Hepatocyte (in vitro differentiated cells): ENCODE results near the gene SPACA4. TPM values are rescaled to one million over a fixed set of nuclear protein-coding genes. Genes with fewer than 3 reads are reported as not detected.

Source experiments
- DNase-seq: peaks from one replicate; pipeline ENCODE4 v3.0.0-alpha.2; 2016; ENCODE audit warnings: low spot score
- H2AFZ ChIP-seq: fragments of 200-600 bp; sonication (generic); 2 replicates; pipeline ENCODE4 v1.6.0; 2016; ENCODE audit warnings: antibody characterized with exemption, mild to moderate bottlenecking
- H3K27ac ChIP-seq: fragments of 200-600 bp; sonication (generic); 2 replicates; pipeline ENCODE4 v1.5.1; 2016; ENCODE audit warnings: mild to moderate bottlenecking
- H3K27me3 ChIP-seq: fragments of 200-600 bp; sonication (generic); 2 replicates; pipeline ENCODE4 v1.6.1; 2016
- H3K36me3 ChIP-seq: fragments of 200-600 bp; sonication (generic); replicated peaks from 2 replicates; pipeline ENCODE4 v1.5.1; 2016; ENCODE audit warnings: low read depth; ENCODE audit not compliant: insufficient read depth
- H3K4me1 ChIP-seq: fragments of 200-600 bp; sonication (generic); 2 replicates; pipeline ENCODE4 v1.5.1; 2016; ENCODE audit warnings: mild to moderate bottlenecking, moderate library complexity; ENCODE audit not compliant: insufficient read depth
- H3K4me2 ChIP-seq: fragments of 200-600 bp; sonication (generic); 2 replicates; pipeline ENCODE4 v1.6.0; 2016
- H3K4me3 ChIP-seq: fragments of 200-600 bp; sonication (generic); 2 replicates; pipeline ENCODE4 v1.5.1; 2016; ENCODE audit warnings: mild to moderate bottlenecking
- H3K79me2 ChIP-seq: fragments of 200-600 bp; sonication (generic); 2 replicates; pipeline ENCODE4 v1.6.0; 2017; ENCODE audit warnings: mild to moderate bottlenecking
- H3K9me2 ChIP-seq: fragments of 200-600 bp; sonication (generic); replicated peaks from 2 replicates; pipeline ENCODE4 v1.6.0; 2017; ENCODE audit warnings: mild to moderate bottlenecking; ENCODE audit not compliant: insufficient read depth
- H3K9me3 ChIP-seq: fragments of 200-600 bp; sonication (generic); 2 replicates; pipeline ENCODE4 v1.5.1; 2016; ENCODE audit warnings: low read depth, mild to moderate bottlenecking
- H4K20me1 ChIP-seq: fragments of 200-600 bp; sonication (generic); 2 replicates; pipeline ENCODE4 v1.6.0; 2016; ENCODE audit warnings: mild to moderate bottlenecking; ENCODE audit not compliant: insufficient read depth, poor library complexity, severe bottlenecking
- CTCF ChIP-seq: fragments of 200-600 bp; sonication (generic); IDR thresholded peaks from 2 replicates; pipeline ENCODE4 v1.5.1; 2016; ENCODE audit warnings: antibody characterized with exemption, mild to moderate bottlenecking; ENCODE audit not compliant: poor library complexity
- EZH2 ChIP-seq: fragments of 200-600 bp; sonication (generic); IDR thresholded peaks from 2 replicates; pipeline ENCODE4 v1.6.1; 2016; ENCODE audit warnings: antibody characterized with exemption, mild to moderate bottlenecking, borderline replicate concordance
- EZH2phosphoT487 ChIP-seq: fragments of 200-600 bp; sonication (generic); IDR thresholded peaks from one replicate; pipeline ENCODE4 v1.6.1; 2018; ENCODE audit warnings: antibody characterized with exemption, mild to moderate bottlenecking, low read depth, moderate library complexity; ENCODE audit not compliant: unreplicated experiment, severe bottlenecking
- WGBS: methylation state at CpG from one replicate; pipeline ENCODE4 v1.1.6; 2016; ENCODE audit warnings: low lambda C conversion rate; ENCODE audit errors: missing lambda C conversion rate; 5-methylcytosine and 5-hydroxymethylcytosine counted together
- polyA plus RNA-seq: library from polyadenylated mRNA; unstranded; fragments of >200 nt; fragmentation: Nextera tagmentation; extraction: Ambion mirVana; gene quantifications from 2 replicates; pipeline ENCODE4 v1.2.1, GENCODE V29; 2016
- total RNA-seq: library from RNA; depleted of rRNA; stranded (reverse); fragments of >200 nt; gene quantifications from 2 replicates; pipeline ENCODE4 v1.2.3, GENCODE V29; 2014

Gene SPACA4
- total and polyA plus RNA-seq, 2 experiments from 2014 or later: 0.30 TPM; not detected in 1

GRCh38 chr19:48656840-48657474, 50.4 kb downstream of the SPACA4 start:
- Histone ChIP-seq H3K4me2 (no peak overlapping the region), H3K27me3 (no peaks in the 10 kb centered on the region), H2AFZ (peak overlapping the region; percentile 3), H3K79me2 (no peaks in the 10 kb centered on the region), H3K4me3 (no peak overlapping the region), H3K4me1 (no peaks in the 10 kb centered on the region), H3K36me3 (no peaks in the 10 kb centered on the region), H3K27ac (no peak overlapping the region), H3K9me3 (no peaks in the 10 kb centered on the region), H3K9me2 (no peaks in the 10 kb centered on the region), H4K20me1 (no peaks in the 10 kb centered on the region)
- DNase-seq: peak; percentile 68
- TF ChIP-seq EZH2phosphoT487: no peak
- no peak for TF ChIP-seq CTCF
- no peak for TF ChIP-seq EZH2
- WGBS: 36% methylated on average over 16 of the region's 16 CpGs

Other genes starting within 250 kb of the SPACA4 start
- 5.3 and 5.9 TPM in 2 replicates for gene TMEM143, start 242.8 kb upstream of the SPACA4 start, total RNA-seq
- 11.2 and 20.8 TPM in 2 replicates for gene TMEM143, start 242.8 kb upstream of the SPACA4 start, polyA plus RNA-seq
- gene SYNGR4, start 242.4 kb upstream of the SPACA4 start, total RNA-seq: not detected in 2 replicates
- 0.51 and 1.3 TPM in 2 replicates for gene SYNGR4, start 242.4 kb upstream of the SPACA4 start, polyA plus RNA-seq
- gene KDELR1, start 215.2 kb upstream of the SPACA4 start, total RNA-seq: 164 and 179 TPM in 2 replicates
- 278 and 288 TPM in 2 replicates for gene KDELR1, start 215.2 kb upstream of the SPACA4 start, polyA plus RNA-seq
- gene GRIN2D, start 213.1 kb upstream of the SPACA4 start, total RNA-seq: 0.40 and 1.00 TPM in 2 replicates
- gene GRIN2D, start 213.1 kb upstream of the SPACA4 start, polyA plus RNA-seq: 2.1 and 2.7 TPM in 2 replicates
- 25.2 and 25.9 TPM in 2 replicates for gene GRWD1, start 160.8 kb upstream of the SPACA4 start, total RNA-seq
- gene GRWD1, start 160.8 kb upstream of the SPACA4 start, polyA plus RNA-seq: 33.1 and 36.6 TPM in 2 replicates
- 0.12 and 0.70 TPM in 2 replicates for gene KCNJ14, start 151.2 kb upstream of the SPACA4 start, total RNA-seq
- 0.32 and 1.1 TPM in 2 replicates for gene KCNJ14, start 151.2 kb upstream of the SPACA4 start, polyA plus RNA-seq
- 63.1 and 69.6 TPM in 2 replicates for gene CYTH2, start 137.4 kb upstream of the SPACA4 start, total RNA-seq
- 80.1 and 106 TPM in 2 replicates for gene CYTH2, start 137.4 kb upstream of the SPACA4 start, polyA plus RNA-seq
- gene LMTK3, start 94.9 kb upstream of the SPACA4 start, total RNA-seq: 2.1 and 3.7 TPM in 2 replicates
- 1.3 and 2.1 TPM in 2 replicates for gene LMTK3, start 94.9 kb upstream of the SPACA4 start, polyA plus RNA-seq
- gene SULT2B1, start 54.6 kb upstream of the SPACA4 start, total RNA-seq: not detected in 2 replicates
- gene SULT2B1, start 54.6 kb upstream of the SPACA4 start, polyA plus RNA-seq: 0.43 and 0.79 TPM in 2 replicates
- gene FAM83E, start 8.3 kb downstream of the SPACA4 start, total RNA-seq: 13.8 and 22.2 TPM in 2 replicates
- 12.4 and 16.1 TPM in 2 replicates for gene FAM83E, start 8.3 kb downstream of the SPACA4 start, polyA plus RNA-seq
- gene RPL18, start 12.4 kb downstream of the SPACA4 start, total RNA-seq: 1,372 and 1,462 TPM in 2 replicates
- 616 and 623 TPM in 2 replicates for gene RPL18, start 12.4 kb downstream of the SPACA4 start, polyA plus RNA-seq
- gene SPHK2, start 12.8 kb downstream of the SPACA4 start, total RNA-seq: 45.2 and 56.7 TPM in 2 replicates
- 39.4 and 48.2 TPM in 2 replicates for gene SPHK2, start 12.8 kb downstream of the SPACA4 start, polyA plus RNA-seq
- gene DBP, start 30.6 kb downstream of the SPACA4 start, total RNA-seq: 3.9 and 5.4 TPM in 2 replicates
- 11.8 and 20.4 TPM in 2 replicates for gene DBP, start 30.6 kb downstream of the SPACA4 start, polyA plus RNA-seq
- 11.7 and 12.0 TPM in 2 replicates for gene CA11, start 39.4 kb downstream of the SPACA4 start, total RNA-seq
- gene CA11, start 39.4 kb downstream of the SPACA4 start, polyA plus RNA-seq: 43.6 and 48.6 TPM in 2 replicates
- 0.08 TPM in 1 of 2 replicates, not detected in the other for gene NTN5, start 66.3 kb downstream of the SPACA4 start, total RNA-seq
- 0.33 and 0.60 TPM in 2 replicates for gene NTN5, start 66.3 kb downstream of the SPACA4 start, polyA plus RNA-seq
- gene FUT2, start 89.2 kb downstream of the SPACA4 start, total RNA-seq: 12.4 and 13.4 TPM in 2 replicates
- 14.4 and 16.9 TPM in 2 replicates for gene FUT2, start 89.2 kb downstream of the SPACA4 start, polyA plus RNA-seq
- gene MAMSTR, start 113.0 kb downstream of the SPACA4 start, total RNA-seq: 2.2 and 2.3 TPM in 2 replicates
- 5.2 and 7.5 TPM in 2 replicates for gene MAMSTR, start 113.0 kb downstream of the SPACA4 start, polyA plus RNA-seq
- gene RASIP1, start 133.9 kb downstream of the SPACA4 start, total RNA-seq: 1.1 and 4.2 TPM in 2 replicates
- gene RASIP1, start 133.9 kb downstream of the SPACA4 start, polyA plus RNA-seq: 1.9 and 3.6 TPM in 2 replicates
- gene IZUMO1, start 140.2 kb downstream of the SPACA4 start, total RNA-seq: 0.40 and 0.57 TPM in 2 replicates
- 0.52 and 1.3 TPM in 2 replicates for gene IZUMO1, start 140.2 kb downstream of the SPACA4 start, polyA plus RNA-seq
- gene FUT1, start 145.9 kb downstream of the SPACA4 start, total RNA-seq: 2.4 TPM in 2 replicates
- gene FUT1, start 145.9 kb downstream of the SPACA4 start, polyA plus RNA-seq: 4.3 and 5.2 TPM in 2 replicates
- gene FGF21, start 148.8 kb downstream of the SPACA4 start, total RNA-seq: not detected in 2 replicates
- gene FGF21, start 148.8 kb downstream of the SPACA4 start, polyA plus RNA-seq: not detected in 2 replicates
- 39.6 and 44.2 TPM in 2 replicates for gene BCAT2, start 204.3 kb downstream of the SPACA4 start, total RNA-seq
- gene BCAT2, start 204.3 kb downstream of the SPACA4 start, polyA plus RNA-seq: 84.6 and 122 TPM in 2 replicates
- gene HSD17B14, start 229.7 kb downstream of the SPACA4 start, total RNA-seq: 64.1 and 67.6 TPM in 2 replicates
- 91.9 and 107 TPM in 2 replicates for gene HSD17B14, start 229.7 kb downstream of the SPACA4 start, polyA plus RNA-seq